Activated T-cell treated with anti-CD3 and anti-CD28 coated beads for 24 hours (primary cell): Measurements from ENCODE around the gene TSKS.
A peak's percentile ranks its signal among the peaks of the same experiment; 100 is the strongest.

Source experiments
- DNase-seq: peaks from one replicate; pipeline ENCODE4 v3.0.0-alpha.2; 2020; ENCODE audit warnings: low read depth

The TSKS gene

GRCh38 chr19:49763230-49763629, at the start of gene TSKS:
Gene TSKS, minus strand, starts transcription at chr19:49763306. Its CDS starts 59 bp downstream, at chr19:49763247.
- DNase-seq = no peak

GRCh38 chr19:49812452-49812996, 49.4 kb upstream of the TSKS start:
- DNase-seq = no peak

- DNase-seq = no peak
These were observed 48.2 kb upstream of the TSKS start for GRCh38 chr19:49811328-49811727.

GRCh38 chr19:49809941-49810389, 46.9 kb upstream of the TSKS start:
- DNase-seq = no peak

GRCh38 chr19:49809160-49809940, 46.2 kb upstream of the TSKS start:
- peak; percentile 21 for DNase-seq

- peak; percentile 75 for DNase-seq
These were observed 45.6 kb upstream of the TSKS start for GRCh38 chr19:49808711-49809159.

- DNase-seq = no peak
These were observed 45.0 kb upstream of the TSKS start for GRCh38 chr19:49807904-49808675.

- DNase-seq = no peak
These were observed 44.2 kb upstream of the TSKS start for GRCh38 chr19:49807058-49807903.

GRCh38 chr19:49806620-49806959, 43.5 kb upstream of the TSKS start:
- no peak for DNase-seq

- DNase-seq = no peak
These were observed 42.9 kb upstream of the TSKS start for GRCh38 chr19:49805822-49806619.

- DNase-seq = no peak
These were observed 40.4 kb upstream of the TSKS start for GRCh38 chr19:49803529-49803856.

- DNase-seq = no peak
These were observed 39.9 kb upstream of the TSKS start for GRCh38 chr19:49802836-49803528.

GRCh38 chr19:49801966-49802661, 39.0 kb upstream of the TSKS start:
- no peak for DNase-seq

- no peak for DNase-seq
These were observed 38.3 kb upstream of the TSKS start for GRCh38 chr19:49801401-49801888.

- no peak for DNase-seq
These were observed 37.7 kb upstream of the TSKS start for GRCh38 chr19:49800771-49801170.

GRCh38 chr19:49799798-49800376, 36.8 kb upstream of the TSKS start:
- no peak for DNase-seq

GRCh38 chr19:49799271-49799797, 36.2 kb upstream of the TSKS start:
- DNase-seq = no peak

GRCh38 chr19:49798574-49798973, 35.5 kb upstream of the TSKS start:
- no peak for DNase-seq

GRCh38 chr19:49795615-49796014, 32.5 kb upstream of the TSKS start:
- DNase-seq = no peak

- peak; percentile 10 for DNase-seq
These were observed 30.4 kb upstream of the TSKS start for GRCh38 chr19:49793561-49793840.
